ENCODE data around the gene LANCL3. TPM values are rescaled to one million over a fixed set of nuclear protein-coding genes. Genes with fewer than 3 reads are reported as not detected.

Gene LANCL3
- total and polyA plus RNA-seq, 2 donors (not counting 1 experiment from before 2014, with no cell fraction given): 0.04 to 0.12 TPM

GRCh38 chrX:37690119-37690518 lies 118.7 kb downstream of the LANCL3 start:
- H3K79me2 ChIP-seq (ENCODE audit: control insufficient read depth, insufficient read depth, low read length): no peaks in the 10 kb centered on the region
- no peak overlapping the region for H3K9ac ChIP-seq (ENCODE audit: low read length)
- no peaks in the 10 kb centered on the region for H3K9me3 ChIP-seq (ENCODE audit: control extremely low read depth in 1 of 3, control insufficient read depth in 2 of 3, insufficient read depth in 1 of 3, low read length in 2 of 3)
- Mint-ChIP-seq H3K9me3 (ENCODE audit: insufficient read depth) (no peaks in the 10 kb centered on the region), H3K4me3 (no peak overlapping the region), H3K27ac (no peak overlapping the region), H3K27me3 (no peaks in the 10 kb centered on the region), H3K4me1 (no peaks in the 10 kb centered on the region)
- H3K4me1 ChIP-seq (ENCODE audit: control insufficient read depth in 2 of 2, insufficient read depth in 2 of 2, low read length in 2 of 2): peaks cover 0 to 3% of the 10 kb centered on the region in 2 donors
- TF ChIP-seq EZH2 (IDR thresholded peaks at IDR 0.05; ENCODE audit: borderline replicate concordance, insufficient read depth, low read depth, low read length, poor library complexity, severe bottlenecking): no peak
- TF ChIP-seq, protein P1, sequence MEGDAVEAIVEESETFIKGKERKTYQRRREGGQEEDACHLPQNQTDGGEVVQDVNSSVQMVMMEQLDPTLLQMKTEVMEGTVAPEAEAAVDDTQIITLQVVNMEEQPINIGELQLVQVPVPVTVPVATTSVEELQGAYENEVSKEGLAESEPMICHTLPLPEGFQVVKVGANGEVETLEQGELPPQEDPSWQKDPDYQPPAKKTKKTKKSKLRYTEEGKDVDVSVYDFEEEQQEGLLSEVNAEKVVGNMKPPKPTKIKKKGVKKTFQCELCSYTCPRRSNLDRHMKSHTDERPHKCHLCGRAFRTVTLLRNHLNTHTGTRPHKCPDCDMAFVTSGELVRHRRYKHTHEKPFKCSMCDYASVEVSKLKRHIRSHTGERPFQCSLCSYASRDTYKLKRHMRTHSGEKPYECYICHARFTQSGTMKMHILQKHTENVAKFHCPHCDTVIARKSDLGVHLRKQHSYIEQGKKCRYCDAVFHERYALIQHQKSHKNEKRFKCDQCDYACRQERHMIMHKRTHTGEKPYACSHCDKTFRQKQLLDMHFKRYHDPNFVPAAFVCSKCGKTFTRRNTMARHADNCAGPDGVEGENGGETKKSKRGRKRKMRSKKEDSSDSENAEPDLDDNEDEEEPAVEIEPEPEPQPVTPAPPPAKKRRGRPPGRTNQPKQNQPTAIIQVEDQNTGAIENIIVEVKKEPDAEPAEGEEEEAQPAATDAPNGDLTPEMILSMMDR (IDR thresholded peaks at IDR 0.05): no peak
- H3K36me3 ChIP-seq (replicated peaks in 1 of 2; ENCODE audit: control extremely low read depth in 1 of 2, control insufficient read depth in 1 of 2, extremely low read depth in 1 of 2, insufficient read depth in 2 of 2, low read length in 1 of 2): no peaks in the 10 kb centered on the region
- no peaks in the 10 kb centered on the region for H4K20me1 ChIP-seq (ENCODE audit: control insufficient read depth, insufficient read depth, low read length, poor library complexity, severe bottlenecking)
- no peak for ATAC-seq (ENCODE audit: low read depth)
- DNase-seq: no peak
- no peak overlapping the region for H2AFZ ChIP-seq (ENCODE audit: insufficient read depth, low read depth, low read length, poor library complexity, severe bottlenecking)
- H3K27ac ChIP-seq (ENCODE audit: low read length in 2 of 2): no peak overlapping the region
- H3K4me3 ChIP-seq (ENCODE audit: control extremely low read depth in 1 of 5, extremely low read depth in 1 of 5, insufficient read depth in 1 of 5, low read depth in 2 of 5, low read length in 4 of 5): no peak overlapping the region
- ChIA-PET CTCF (no interaction called here), POLR2A (no interaction called here)
- no peak overlapping the region for H3K4me2 ChIP-seq (replicated peaks; ENCODE audit: low read depth, low read length, poor library complexity, severe bottlenecking)
- H3K27me3 ChIP-seq (replicated peaks in 1 of 4; ENCODE audit: control extremely low read depth in 1 of 4, control insufficient read depth in 3 of 4, insufficient read depth in 4 of 4, low read length in 3 of 4): peaks cover 0 to 7% (median 0%) of the 10 kb centered on the region in 4 experiments
- intact Hi-C loops (cut with micrococcal nuclease): no loop called here

- H3K27me3 Mint-ChIP-seq: no peaks in the 10 kb centered on the region
- DNase-seq (no peak), ATAC-seq (ENCODE audit: low read depth) (no peak)
- no peak overlapping the region for H3K27ac Mint-ChIP-seq
- H3K4me2 ChIP-seq (replicated peaks; ENCODE audit: low read depth, low read length, poor library complexity, severe bottlenecking): no peak overlapping the region
- no peaks in the 10 kb centered on the region for H3K79me2 ChIP-seq (ENCODE audit: control insufficient read depth, insufficient read depth, low read length)
- H2AFZ ChIP-seq (ENCODE audit: insufficient read depth, low read depth, low read length, poor library complexity, severe bottlenecking): no peak overlapping the region
- H3K9ac ChIP-seq (ENCODE audit: low read length): no peak overlapping the region
- no peak overlapping the region for H3K4me3 Mint-ChIP-seq
- H3K4me1 Mint-ChIP-seq: no peaks in the 10 kb centered on the region
- no peaks in the 10 kb centered on the region for H3K27me3 ChIP-seq (replicated peaks in 1 of 4; ENCODE audit: control extremely low read depth in 1 of 4, control insufficient read depth in 3 of 4, insufficient read depth in 4 of 4, low read length in 3 of 4)
- CTCF ChIA-PET: no interaction called here
- H3K4me3 ChIP-seq (ENCODE audit: control extremely low read depth in 1 of 5, extremely low read depth in 1 of 5, insufficient read depth in 1 of 5, low read depth in 2 of 5, low read length in 4 of 5): no peak overlapping the region
- no peak overlapping the region for H3K27ac ChIP-seq (ENCODE audit: low read length in 2 of 2)
- no peaks in the 10 kb centered on the region for H3K36me3 ChIP-seq (replicated peaks in 1 of 2; ENCODE audit: control extremely low read depth in 1 of 2, control insufficient read depth in 1 of 2, extremely low read depth in 1 of 2, insufficient read depth in 2 of 2, low read length in 1 of 2)
- POLR2A ChIA-PET: interaction anchor here (0.7 kb wide), 1 partner anchor 33 kb away, joined by 10 read pairs; no protein-coding TSS in a partner anchor
- WGBS (ENCODE audit: insufficient coverage): no CpG with 5 or more reads among the region's 3 CpGs
- no peaks in the 10 kb centered on the region for H3K9me3 ChIP-seq (ENCODE audit: control extremely low read depth in 1 of 3, control insufficient read depth in 2 of 3, insufficient read depth in 1 of 3, low read length in 2 of 3)
- H3K4me1 ChIP-seq (ENCODE audit: control insufficient read depth in 2 of 2, insufficient read depth in 2 of 2, low read length in 2 of 2): no peaks in the 10 kb centered on the region
- no peaks in the 10 kb centered on the region for H3K9me3 Mint-ChIP-seq (ENCODE audit: insufficient read depth)
- no peak for TF ChIP-seq EZH2 (IDR thresholded peaks at IDR 0.05; ENCODE audit: borderline replicate concordance, insufficient read depth, low read depth, low read length, poor library complexity, severe bottlenecking)
- intact Hi-C loops (cut with micrococcal nuclease): no loop called here
- no peaks in the 10 kb centered on the region for H4K20me1 ChIP-seq (ENCODE audit: control insufficient read depth, insufficient read depth, low read length, poor library complexity, severe bottlenecking)
Observed at GRCh38 chrX:37692918-37693317, 121.5 kb downstream of the LANCL3 start.

All from B cell (primary cell).